K562 (cell line): ENCODE data around the gene CARD11. TPM values are rescaled to one million over a fixed set of nuclear protein-coding genes. Genes with fewer than 3 reads are reported as not detected.
A peak's percentile ranks its signal among the peaks of the same experiment; 100 is the strongest.

ENCODE experiments used
- CTBP1 ChIP-seq: fragments of 450-650 bp; IDR thresholded peaks from 2 replicates; pipeline ENCODE4 v1.6.1; 2016; ENCODE audit warnings: borderline replicate concordance
- CTCF ChIP-seq, 3 experiments: IDR thresholded peaks in 2 of 3; conservative IDR thresholded peaks in 1 of 3; 2 replicates each; pipeline ENCODE4 v1.5.1; 2011 to 2012; ENCODE audit warnings: low read length in 3 of 3, mild to moderate bottlenecking in 3 of 3, control low read depth in 2 of 3, improper control_type of control experiment in 1 of 3, inconsistent platforms in 1 of 3, low read depth in 1 of 3, mixed read lengths in 1 of 3, moderate library complexity in 1 of 3; ENCODE audit not compliant: insufficient read depth in 2 of 3
- FOXJ2 ChIP-seq: fragments of 200-800 bp; sonication (Bioruptor generic); IDR thresholded peaks from 2 replicates; pipeline ENCODE4 v1.6.1; 2016; ENCODE audit warnings: missing genetic modification characterization, missing compliant biosample characterization
- HDAC1 ChIP-seq, 2 experiments: fragments of 450-650 bp; IDR thresholded peaks; 2 replicates each; pipeline ENCODE4 v1.6.1; 2016 to 2017; ENCODE audit warnings: inconsistent platforms in 1 of 2, mild to moderate bottlenecking in 1 of 2, moderate library complexity in 1 of 2
- IRF9 ChIP-seq: fragments of 450-650 bp; IDR thresholded peaks from 2 replicates; pipeline ENCODE4 v1.6.1; 2016; ENCODE audit warnings: missing biosample characterization, missing genetic modification characterization
- MAX ChIP-seq: sonication (generic); formaldehyde crosslinking; IDR thresholded peaks from 2 replicates; pipeline ENCODE4 v1.9.0; 2022; ENCODE audit warnings: mild to moderate bottlenecking, missing genetic modification reagents
- MITF ChIP-seq: IDR thresholded peaks from 2 replicates; pipeline ENCODE4 v1.6.1; 2014; ENCODE audit warnings: antibody characterized with exemption
- PHF8 ChIP-seq: fragments of 200-600 bp; sonication (generic); IDR thresholded peaks from 2 replicates; pipeline ENCODE4 v1.6.1; 2012; ENCODE audit warnings: mixed run types, mild to moderate bottlenecking, inconsistent platforms, low read length, moderate library complexity, borderline replicate concordance
- RFX1 ChIP-seq: fragments of 450-650 bp; IDR thresholded peaks from 2 replicates; pipeline ENCODE4 v1.6.1; 2016; ENCODE audit warnings: mild to moderate bottlenecking, moderate library complexity
- ZBTB7A ChIP-seq: IDR thresholded peaks from 2 replicates; pipeline ENCODE4 v1.6.1; 2011; ENCODE audit warnings: low read depth, mild to moderate bottlenecking, low read length, moderate library complexity, borderline replicate concordance; ENCODE audit not compliant: control insufficient read depth
- ZEB2 ChIP-seq: fragments of 450-650 bp; IDR thresholded peaks from 2 replicates; pipeline ENCODE4 v1.6.1; 2016
- ZFP36 ChIP-seq: fragments of 150-350 bp; IDR thresholded peaks from 2 replicates; pipeline ENCODE4 v1.6.1; 2018; ENCODE audit warnings: low read length, low read depth; ENCODE audit not compliant: partially characterized antibody
- ZNF212 ChIP-seq: fragments of 450-650 bp; formaldehyde crosslinking; IDR thresholded peaks from 2 replicates; pipeline ENCODE4 v1.4.0; 2020; ENCODE audit warnings: mild to moderate bottlenecking
- ZNF263 ChIP-seq: sonication (generic); formaldehyde crosslinking; IDR thresholded peaks from 2 replicates; pipeline ENCODE4 v1.8.0; 2022; ENCODE audit warnings: mild to moderate bottlenecking, missing genetic modification reagents, borderline replicate concordance
- ZNF3 ChIP-seq: fragments of 250-450 bp; sonication (Bioruptor Pico); IDR thresholded peaks from 2 replicates; pipeline ENCODE4 v1.5.0; 2021; ENCODE audit warnings: mild to moderate bottlenecking, moderate library complexity
- ZNF436 ChIP-seq: fragments of 250-450, 450-650 bp; sonication (Bioruptor Pico); formaldehyde crosslinking; IDR thresholded peaks from 2 replicates; pipeline ENCODE4 v1.7.0; 2020; ENCODE audit warnings: mild to moderate bottlenecking
- ZNF639 ChIP-seq, 2 experiments: fragments of 200-800 bp in 1 of 2; sonication (Bioruptor generic) in 1 of 2; sonication (generic) in 1 of 2; formaldehyde crosslinking in 1 of 2; IDR thresholded peaks in 1 of 2; conservative IDR thresholded peaks in 1 of 2; 2 replicates each; pipeline versions ENCODE4 v1.5.0 to v1.6.1; 2016 to 2020; ENCODE audit warnings: missing compliant biosample characterization in 1 of 2, missing genetic modification characterization in 1 of 2, missing genetic modification reagents in 1 of 2
- polyA plus RNA-seq, 8 experiments: library from polyadenylated mRNA; depleted of rRNA in 4 of 8; stranded (reverse) in 5 of 8; unstranded in 3 of 8; fragments of >200 nt; fragmentation: Nextera tagmentation in 2 of 8; fragmentation: Illumina TruSeq in 1 of 8; extraction: Ambion mirVana in 2 of 8; extraction: Trizol in 1 of 8; gene quantifications; 2 replicates each; pipeline versions ENCODE4 v1.2.1 to v1.2.3, GENCODE V29; 2011 to 2014; ENCODE audit warnings: inconsistent platforms in 1 of 8, missing spikeins in 1 of 8
- total RNA-seq, 7 experiments: library from RNA; depleted of rRNA in 6 of 7; stranded (reverse); fragments of >200 nt in 6 of 7; fragmentation: Illumina TruSeq in 2 of 7; extraction: Trizol in 2 of 7; gene quantifications; 2 replicates each; pipeline versions ENCODE4 v1.2.1 to v1.2.3, GENCODE V29; 2011 to 2021; ENCODE audit warnings: low replicate concordance in 1 of 7
- TF ChIP-seq, protein P1 (sequence below): fragments of 200-400 bp; formaldehyde crosslinking; IDR thresholded peaks from 2 replicates; pipeline ENCODE4 v1.6.1; 2017; ENCODE audit warnings: mild to moderate bottlenecking, low read depth, low read length, moderate library complexity

The CARD11 gene
- total and polyA plus RNA-seq, 9 of the 15 experiments (the other 6 are each of a cell fraction or from before 2014, with no cell fraction given) = 0.07 to 12.8 (median 5.7) TPM

GRCh38 chr7:3043544-3044371 lies at the start of gene CARD11 (continued):
- TF ChIP-seq IRF9 (tag) (no peak), MAX (no peak), CTBP1 (peak; percentile 17; the same call in 1 of the 2 replicates), CTCF (IDR thresholded peaks at IDR 0.05 in 2 of 3, conservative IDR thresholded peaks at IDR 0.05 in 1 of 3; ENCODE audit: insufficient read depth in 2 of 3, low read depth in 1 of 3, low read length in 3 of 3) (0 out of 6 replicates have a peak, but pooled peaks of 1 of the 3 experiments have one; percentile 4), ZNF263 (CRISPR knock-in tag) (no peak), ZBTB7A (0 out of 2 replicates have a peak, but pooled peaks have one; percentile 36), FOXJ2 (tag) (no peak), ZNF639 (CRISPR knock-in tag; conservative IDR thresholded peaks at IDR 0.05 in 1 of 2, IDR thresholded peaks at IDR 0.05 in 1 of 2) (no peak), ZEB2 (no peak), ZFP36 (peak; percentile 99), HDAC1 (IDR thresholded peaks at IDR 0.05) (0 out of 4 replicates have a peak, but pooled peaks of 1 of the 2 experiments have one; percentile 31), ZNF212 (CRISPR knock-in tag) (no peak), ZNF436 (CRISPR knock-in tag) (peak; percentile 98), ZNF3 (no peak), PHF8 (peak; percentile 32; the same call in 1 of the 2 replicates), RFX1 (no peak), MITF (no peak)
- TF ChIP-seq, protein P1, sequence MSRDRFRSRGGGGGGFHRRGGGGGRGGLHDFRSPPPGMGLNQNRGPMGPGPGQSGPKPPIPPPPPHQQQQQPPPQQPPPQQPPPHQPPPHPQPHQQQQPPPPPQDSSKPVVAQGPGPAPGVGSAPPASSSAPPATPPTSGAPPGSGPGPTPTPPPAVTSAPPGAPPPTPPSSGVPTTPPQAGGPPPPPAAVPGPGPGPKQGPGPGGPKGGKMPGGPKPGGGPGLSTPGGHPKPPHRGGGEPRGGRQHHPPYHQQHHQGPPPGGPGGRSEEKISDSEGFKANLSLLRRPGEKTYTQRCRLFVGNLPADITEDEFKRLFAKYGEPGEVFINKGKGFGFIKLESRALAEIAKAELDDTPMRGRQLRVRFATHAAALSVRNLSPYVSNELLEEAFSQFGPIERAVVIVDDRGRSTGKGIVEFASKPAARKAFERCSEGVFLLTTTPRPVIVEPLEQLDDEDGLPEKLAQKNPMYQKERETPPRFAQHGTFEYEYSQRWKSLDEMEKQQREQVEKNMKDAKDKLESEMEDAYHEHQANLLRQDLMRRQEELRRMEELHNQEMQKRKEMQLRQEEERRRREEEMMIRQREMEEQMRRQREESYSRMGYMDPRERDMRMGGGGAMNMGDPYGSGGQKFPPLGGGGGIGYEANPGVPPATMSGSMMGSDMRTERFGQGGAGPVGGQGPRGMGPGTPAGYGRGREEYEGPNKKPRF = no peak
